Ascending aorta (tissue), 2 donors: ENCODE data around the gene ADPRM. TPM values are rescaled to one million over a fixed set of nuclear protein-coding genes. Genes with fewer than 3 reads are reported as not detected.

Experiments
- DNase-seq, 2 donors: peaks; one replicate each; pipeline ENCODE4 v3.0.0-alpha.2; 2019; ENCODE audit warnings: low spot score in 2 of 2
- H3K27ac ChIP-seq, 2 donors: fragments of 200-600 bp; sonication (generic); one replicate each; pipeline ENCODE4 v1.5.1; 2016 to 2017; ENCODE audit warnings: mild to moderate bottlenecking in 1 of 2
- H3K27me3 ChIP-seq: fragments of 200-600 bp; sonication (generic); one replicate; pipeline ENCODE4 v1.5.1; 2017
- H3K36me3 ChIP-seq, 2 donors: fragments of 200-600 bp; sonication (generic); one replicate each; pipeline ENCODE4 v1.5.1; 2016
- H3K4me1 ChIP-seq, 2 donors: fragments of 200-600 bp; sonication (generic); one replicate each; pipeline ENCODE4 v1.5.1; 2016 to 2017; ENCODE audit warnings: mild to moderate bottlenecking in 1 of 2
- H3K4me3 ChIP-seq, 2 donors: fragments of 200-600 bp; sonication (generic); one replicate each; pipeline ENCODE4 v1.5.1; 2016 to 2017; ENCODE audit warnings: mild to moderate bottlenecking in 1 of 2
- H3K9me3 ChIP-seq, 2 donors: fragments of 200-600 bp; sonication (generic); one replicate each; pipeline ENCODE4 v1.5.1; 2016
- intact Hi-C: fragments of 100-400 bp; cut with DNase I; formaldehyde crosslinking; loops from one replicate; pipeline ENCODE4 v1.15.1; 2023
- total RNA-seq: library from RNA; depleted of rRNA; stranded (reverse); fragments of >200 nt; gene quantifications from one replicate; pipeline ENCODE4 v1.1.0, GENCODE V29; 2016
- TF ChIP-seq, protein P1 (sequence below), 3 experiments: fragments of 200-600 bp in 2 of 3; fragments of 450-650 bp in 1 of 3; sonication (generic) in 2 of 3; IDR thresholded peaks; one replicate each; pipeline ENCODE4 v1.5.1; 2016 to 2019; ENCODE audit warnings: antibody characterized with exemption in 3 of 3, mild to moderate bottlenecking in 1 of 3, moderate library complexity in 1 of 3

Gene ADPRM
- total RNA-seq, 1 donor from 2014 or later: not detected

DNA sequence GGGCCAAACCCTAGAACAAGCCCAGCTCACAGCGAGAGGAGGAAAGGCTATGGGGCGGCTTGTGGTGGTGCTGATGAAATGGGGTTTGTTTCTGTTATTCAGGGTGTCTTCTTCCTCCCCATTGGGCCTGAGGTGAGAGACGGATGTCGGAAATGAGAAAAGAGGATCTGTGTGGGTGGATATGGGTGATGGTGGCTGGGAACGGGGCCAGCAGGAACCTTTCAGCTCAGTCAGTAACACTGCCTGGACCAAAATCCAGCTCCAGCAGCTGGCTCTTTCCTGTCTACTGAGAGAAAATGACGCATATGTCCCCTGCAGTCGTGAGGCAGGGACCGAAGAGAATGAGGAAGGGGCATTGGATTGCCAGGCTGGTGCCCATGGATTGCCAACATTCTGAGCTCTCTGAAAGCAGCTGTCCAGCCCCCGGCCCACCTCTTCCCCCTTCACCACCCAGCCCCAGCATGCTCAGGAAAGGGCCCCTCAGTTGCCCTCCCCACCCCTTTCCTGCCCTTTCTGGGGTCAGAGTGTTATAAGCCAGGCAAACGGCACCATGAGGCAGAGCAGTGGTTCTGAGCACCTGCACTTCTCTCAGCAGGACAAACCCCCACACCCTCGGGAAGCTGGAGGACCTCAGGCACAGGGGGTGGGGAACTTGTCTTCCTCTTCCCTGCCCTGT is 44.3 kb upstream of the ADPRM start:
- Histone ChIP-seq H3K27me3 (no peaks in the 10 kb centered on the region), H3K4me3 (no peak overlapping the region), H3K36me3 (no peaks in the 10 kb centered on the region), H3K4me1 (no peaks in the 10 kb centered on the region), H3K27ac (no peak overlapping the region), H3K9me3 (no peaks in the 10 kb centered on the region)
- DNase-seq: no peak
- TF ChIP-seq, protein P1, sequence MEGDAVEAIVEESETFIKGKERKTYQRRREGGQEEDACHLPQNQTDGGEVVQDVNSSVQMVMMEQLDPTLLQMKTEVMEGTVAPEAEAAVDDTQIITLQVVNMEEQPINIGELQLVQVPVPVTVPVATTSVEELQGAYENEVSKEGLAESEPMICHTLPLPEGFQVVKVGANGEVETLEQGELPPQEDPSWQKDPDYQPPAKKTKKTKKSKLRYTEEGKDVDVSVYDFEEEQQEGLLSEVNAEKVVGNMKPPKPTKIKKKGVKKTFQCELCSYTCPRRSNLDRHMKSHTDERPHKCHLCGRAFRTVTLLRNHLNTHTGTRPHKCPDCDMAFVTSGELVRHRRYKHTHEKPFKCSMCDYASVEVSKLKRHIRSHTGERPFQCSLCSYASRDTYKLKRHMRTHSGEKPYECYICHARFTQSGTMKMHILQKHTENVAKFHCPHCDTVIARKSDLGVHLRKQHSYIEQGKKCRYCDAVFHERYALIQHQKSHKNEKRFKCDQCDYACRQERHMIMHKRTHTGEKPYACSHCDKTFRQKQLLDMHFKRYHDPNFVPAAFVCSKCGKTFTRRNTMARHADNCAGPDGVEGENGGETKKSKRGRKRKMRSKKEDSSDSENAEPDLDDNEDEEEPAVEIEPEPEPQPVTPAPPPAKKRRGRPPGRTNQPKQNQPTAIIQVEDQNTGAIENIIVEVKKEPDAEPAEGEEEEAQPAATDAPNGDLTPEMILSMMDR (IDR thresholded peaks at IDR 0.05): no peak
- intact Hi-C loops: no loop called here

DNA sequence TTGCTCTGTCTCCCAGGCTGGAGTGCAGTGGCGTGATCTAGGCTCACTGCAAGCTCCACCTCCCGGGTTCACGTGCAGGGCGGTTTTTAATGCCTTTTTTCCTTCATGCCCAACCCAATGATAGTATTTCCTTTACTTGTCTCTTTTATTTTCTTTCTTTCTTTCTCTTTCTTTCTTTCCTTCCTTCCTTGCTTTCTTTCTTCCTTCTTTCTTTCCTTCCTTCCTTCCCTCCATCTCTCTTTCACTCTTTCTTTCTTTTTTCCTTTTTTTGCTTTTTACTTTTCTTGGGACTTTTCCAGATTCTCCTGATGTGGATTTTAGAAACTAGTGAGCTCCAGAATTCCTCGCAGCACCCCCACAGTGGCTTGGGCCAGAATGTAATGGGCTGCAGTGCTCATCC is 43.4 kb upstream of the ADPRM start:
- H3K9me3 ChIP-seq: no peaks in the 10 kb centered on the region
- no peak overlapping the region for H3K4me3 ChIP-seq
- H3K4me1 ChIP-seq: no peaks in the 10 kb centered on the region
- H3K27ac ChIP-seq: no peak overlapping the region
- no peak for DNase-seq
- intact Hi-C loops: no loop called here
- peaks cover 0 to 4% of the 10 kb centered on the region in 2 donors for H3K36me3 ChIP-seq
- no peaks in the 10 kb centered on the region for H3K27me3 ChIP-seq
- TF ChIP-seq, protein P1 (IDR thresholded peaks at IDR 0.05): no peak

DNA sequence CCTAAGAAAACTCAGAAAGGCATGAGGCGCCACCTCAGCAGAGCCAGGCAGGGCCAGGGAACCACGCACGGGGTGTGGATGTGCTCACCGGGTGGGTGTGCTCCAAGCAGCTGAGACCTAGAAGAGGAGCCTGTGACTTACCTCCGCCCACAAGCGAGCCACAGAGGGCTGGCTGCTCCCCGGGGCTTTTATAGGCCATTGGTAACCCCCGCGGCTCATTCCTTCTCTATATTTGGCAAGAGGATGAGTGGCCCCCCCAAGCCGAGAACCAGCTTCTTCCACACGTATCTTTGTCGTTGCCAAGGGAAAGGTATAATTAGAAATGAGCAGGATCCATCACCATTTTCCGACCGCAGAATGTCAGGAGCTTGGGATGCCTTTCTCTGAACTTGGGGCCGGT is 40.2 kb upstream of the ADPRM start, which contains the start of gene MYH3:
MYH3 (minus strand) TSS at position 162 of the 400 bp plus-strand sequence. CDS start 2,245 bp downstream, outside the sequence.
- Histone ChIP-seq H3K27ac (no peak within 1 kb of the TSS), H3K9me3 (no peaks in the 10 kb centered on the region), H3K27me3 (no peaks in the 10 kb centered on the region), H3K36me3 (peaks cover 0 to 4% of the 10 kb centered on the region in 2 donors), H3K4me1 (no peaks in the 10 kb centered on the region), H3K4me3 (no peak within 1 kb of the TSS)
- TF ChIP-seq, protein P1 (IDR thresholded peaks at IDR 0.05): no peak
- intact Hi-C loops: no loop called here
- no peak for DNase-seq

DNA sequence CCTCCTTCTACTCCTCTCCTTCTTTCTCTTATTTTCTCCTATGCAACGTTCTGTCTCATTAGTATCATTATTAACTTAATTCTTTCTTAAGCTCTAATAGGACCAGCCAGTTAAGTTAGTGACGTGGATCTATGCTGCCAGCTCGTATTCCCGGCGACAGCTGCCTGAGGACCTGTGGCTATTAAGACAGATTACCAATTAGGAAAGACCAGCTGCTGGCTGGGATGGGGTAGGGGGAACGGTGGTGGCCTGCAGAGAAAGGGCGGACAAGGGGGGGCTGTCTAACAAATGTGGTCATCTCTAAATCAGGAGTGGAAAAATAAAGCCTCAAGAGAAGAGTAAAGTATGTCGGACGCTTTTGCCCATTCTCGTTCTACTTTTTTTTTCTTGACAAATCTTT is 39.5 kb upstream of the ADPRM start:
- H3K9me3 ChIP-seq: no peaks in the 10 kb centered on the region
- TF ChIP-seq, protein P1 (IDR thresholded peaks at IDR 0.05): no peak
- H3K4me3 ChIP-seq: no peak overlapping the region
- H3K27ac ChIP-seq: no peak overlapping the region
- peaks cover 0 to 4% of the 10 kb centered on the region in 2 donors for H3K36me3 ChIP-seq
- H3K4me1 ChIP-seq: no peaks in the 10 kb centered on the region
- no peak for DNase-seq
- no peaks in the 10 kb centered on the region for H3K27me3 ChIP-seq
- intact Hi-C loops: no loop called here

DNA sequence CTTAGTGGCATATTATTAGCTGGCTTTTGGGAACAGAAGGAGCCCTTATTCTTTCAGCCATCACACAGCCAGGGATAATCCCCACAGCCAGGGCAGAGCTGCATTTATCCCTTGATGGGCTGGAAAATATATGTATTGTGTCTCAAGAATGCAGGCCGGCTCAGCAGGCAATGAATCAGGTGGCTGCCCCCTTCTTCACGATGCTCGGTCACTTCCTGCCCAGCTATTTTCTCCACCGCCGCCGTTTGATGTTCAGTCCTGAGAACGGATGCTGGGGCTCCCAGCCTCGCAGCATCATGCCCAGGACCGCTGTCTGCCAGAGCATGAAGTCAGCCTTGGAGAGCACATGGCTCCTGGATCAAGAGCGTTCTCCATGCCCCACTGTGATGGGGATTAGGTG is 36.0 kb upstream of the ADPRM start:
- no peaks in the 10 kb centered on the region for H3K9me3 ChIP-seq
- TF ChIP-seq, protein P1 (IDR thresholded peaks at IDR 0.05): no peak
- intact Hi-C loops: no loop called here
- H3K4me1 ChIP-seq: no peaks in the 10 kb centered on the region
- no peak overlapping the region for H3K27ac ChIP-seq
- DNase-seq: no peak
- peaks cover 0 to 4% of the 10 kb centered on the region in 2 donors for H3K36me3 ChIP-seq
- no peak overlapping the region for H3K4me3 ChIP-seq
- no peaks in the 10 kb centered on the region for H3K27me3 ChIP-seq
